ENCODE measurements around the gene SYVN1.

Gene SYVN1

GRCh38 chr11:65147352-65148075 is 13.2 kb upstream of the SYVN1 start:
- no peak overlapping the region for H3K27ac Mint-ChIP-seq
- no peak overlapping the region for H3K4me3 Mint-ChIP-seq
- no peaks in the 10 kb centered on the region for H3K36me3 Mint-ChIP-seq (ENCODE audit: low read depth)
- peaks cover 19% of the 10 kb centered on the region for H3K4me1 Mint-ChIP-seq
- peaks cover 7% of the 10 kb centered on the region for H3K27me3 Mint-ChIP-seq (ENCODE audit: low read depth)
- no peak for TF ChIP-seq CTCF (IDR thresholded peaks at IDR 0.05; ENCODE audit: unreplicated experiment in 3 of 3)
- no peaks in the 10 kb centered on the region for H3K9me3 Mint-ChIP-seq

- no peak for TF ChIP-seq CTCF (IDR thresholded peaks at IDR 0.05; ENCODE audit: unreplicated experiment in 3 of 3)
- Mint-ChIP-seq H3K4me1 (no peaks in the 10 kb centered on the region), H3K9me3 (no peaks in the 10 kb centered on the region), H3K27ac (no peak overlapping the region), H3K4me3 (no peak overlapping the region), H3K27me3 (ENCODE audit: low read depth) (peaks cover 14% of the 10 kb centered on the region), H3K36me3 (ENCODE audit: low read depth) (no peaks in the 10 kb centered on the region)
Observed at GRCh38 chr11:65141896-65142494, 7.7 kb upstream of the SYVN1 start.

GRCh38 chr11:65136515-65137096 is 2.3 kb upstream of the SYVN1 start:
- Mint-ChIP-seq H3K4me3 (peak overlapping the region; percentile 80 to 99 (median 85)), H3K27me3 (ENCODE audit: low read depth) (peaks cover 9% of the 10 kb centered on the region)

GRCh38 chr11:65135633-65136145 is 1.4 kb upstream of the SYVN1 start:
- peak overlapping the region; percentile 100 for H3K27ac Mint-ChIP-seq
- peaks cover 9% of the 10 kb centered on the region for H3K36me3 Mint-ChIP-seq (ENCODE audit: low read depth)
- H3K9me3 Mint-ChIP-seq: no peaks in the 10 kb centered on the region
- peaks cover 10% of the 10 kb centered on the region for H3K27me3 Mint-ChIP-seq (ENCODE audit: low read depth)
- H3K4me3 Mint-ChIP-seq: peak overlapping the region; percentile 99 to 100 (median 100)
- no peak for TF ChIP-seq CTCF (IDR thresholded peaks at IDR 0.05; ENCODE audit: unreplicated experiment in 3 of 3)
- peaks cover 30% of the 10 kb centered on the region for H3K4me1 Mint-ChIP-seq

More at GRCh38 chr11:65136515-65137096, 2.3 kb upstream of the SYVN1 start:
- H3K4me1 Mint-ChIP-seq: peaks cover 30% of the 10 kb centered on the region
- no peaks in the 10 kb centered on the region for H3K9me3 Mint-ChIP-seq
- H3K36me3 Mint-ChIP-seq (ENCODE audit: low read depth): peaks cover 5% of the 10 kb centered on the region
- no peak for TF ChIP-seq CTCF (IDR thresholded peaks at IDR 0.05; ENCODE audit: unreplicated experiment in 3 of 3)
- H3K27ac Mint-ChIP-seq: peak overlapping the region; percentile 92 to 100 (median 100)

GRCh38 chr11:65134952-65135632 is 773 bp upstream of the SYVN1 start:
- Mint-ChIP-seq H3K36me3 (ENCODE audit: low read depth) (peaks cover 9% of the 10 kb centered on the region), H3K4me3 (peak overlapping the region; percentile 99 to 100 (median 100)), H3K27me3 (ENCODE audit: low read depth) (peaks cover 9% of the 10 kb centered on the region), H3K4me1 (peaks cover 30% of the 10 kb centered on the region), H3K9me3 (no peaks in the 10 kb centered on the region), H3K27ac (peak overlapping the region; percentile 100)
- TF ChIP-seq CTCF (IDR thresholded peaks at IDR 0.05; ENCODE audit: unreplicated experiment in 3 of 3): no peak
